Midbrain (tissue), 1 donor: ENCODE data around the gene KBTBD13.
"Not testable (repeated sequence)": the region's sequence is repeated elsewhere in the genome, so short reads cannot be mapped to it uniquely, and the experiment has no call there.

Experiments
- DNase-seq: peaks from one replicate; lab custom pipeline; 2025; lab: John Stamatoyannopoulos, UW

KBTBD13 gene

DNA sequence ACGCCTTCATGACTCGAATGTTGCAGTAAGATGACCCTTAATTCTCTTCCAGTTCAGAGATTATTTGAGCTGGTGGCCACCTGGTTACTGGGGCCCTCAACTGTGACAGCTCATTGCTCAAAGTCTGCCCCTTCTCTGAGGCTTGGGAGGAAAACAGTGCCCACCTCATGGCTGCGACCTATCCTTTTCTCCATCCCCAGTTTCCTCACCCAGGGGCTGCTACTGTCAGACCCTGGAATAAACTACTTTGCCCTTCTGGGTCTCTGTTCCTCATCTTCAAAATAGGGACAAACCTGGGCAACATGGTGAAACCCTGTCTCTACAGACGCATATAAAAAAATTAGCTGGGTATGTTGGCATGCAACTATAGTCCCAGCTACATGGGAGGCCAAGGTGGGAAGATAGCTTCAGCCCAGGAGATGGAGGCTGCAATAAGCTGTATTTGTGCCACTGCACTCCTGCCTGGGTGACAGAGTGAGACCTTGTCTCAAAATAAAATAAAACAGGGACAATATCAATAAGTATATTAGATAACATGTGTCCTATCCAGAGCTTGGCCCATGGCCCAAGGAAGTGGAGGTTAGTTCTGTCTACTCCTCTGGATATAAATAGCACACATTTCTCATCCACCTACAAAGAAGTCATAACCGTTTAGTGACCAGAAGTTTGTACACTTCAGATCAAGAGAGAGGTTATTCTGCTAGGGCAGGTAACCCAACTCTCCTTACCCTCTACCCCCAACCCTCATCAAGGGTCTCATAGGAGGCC, 6.6 kb upstream of the KBTBD13 start:
- no peak for DNase-seq

DNA sequence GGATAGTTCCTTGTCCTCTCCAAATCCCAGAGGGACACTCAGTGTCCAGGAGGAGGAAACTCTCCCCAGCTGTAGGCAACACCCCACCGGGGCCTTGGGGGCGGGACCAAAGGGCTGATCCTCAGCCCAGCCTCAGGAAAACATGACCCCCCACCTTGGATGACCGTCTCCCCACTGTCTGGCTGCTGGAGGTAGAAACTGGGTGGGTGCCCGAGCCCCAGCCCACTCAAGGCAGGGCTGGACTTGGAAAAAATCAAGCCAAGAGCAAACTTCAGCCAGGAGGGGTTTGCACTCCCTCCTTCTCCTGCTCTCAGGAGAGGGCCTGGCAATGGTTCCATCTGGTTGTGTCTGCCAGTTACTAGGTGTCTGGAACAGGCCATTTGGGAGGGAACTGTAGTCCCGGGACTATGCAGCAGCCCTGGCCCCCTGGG, 5.2 kb upstream of the KBTBD13 start:
- DNase-seq, result peak; percentile 63

DNA sequence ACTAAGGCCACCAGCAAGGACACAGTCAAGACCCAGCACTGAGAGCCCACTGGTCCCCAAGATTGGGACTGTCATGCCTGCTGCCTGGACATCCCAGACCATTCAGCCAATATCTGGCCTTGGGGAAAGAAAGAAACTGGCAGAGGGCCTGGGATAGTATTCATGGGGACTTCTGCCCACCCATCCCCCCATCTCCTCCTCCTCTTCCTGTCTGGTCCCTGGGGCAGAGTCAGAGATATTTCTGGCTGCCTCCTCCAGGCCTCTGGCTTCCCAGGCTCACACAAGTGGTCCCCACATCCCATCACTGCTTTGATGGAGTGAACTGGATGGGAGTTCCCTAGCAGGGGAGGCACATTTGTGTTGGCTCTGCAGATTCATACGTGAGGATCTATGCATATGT, 4.5 kb upstream of the KBTBD13 start:
- no peak for DNase-seq

DNA sequence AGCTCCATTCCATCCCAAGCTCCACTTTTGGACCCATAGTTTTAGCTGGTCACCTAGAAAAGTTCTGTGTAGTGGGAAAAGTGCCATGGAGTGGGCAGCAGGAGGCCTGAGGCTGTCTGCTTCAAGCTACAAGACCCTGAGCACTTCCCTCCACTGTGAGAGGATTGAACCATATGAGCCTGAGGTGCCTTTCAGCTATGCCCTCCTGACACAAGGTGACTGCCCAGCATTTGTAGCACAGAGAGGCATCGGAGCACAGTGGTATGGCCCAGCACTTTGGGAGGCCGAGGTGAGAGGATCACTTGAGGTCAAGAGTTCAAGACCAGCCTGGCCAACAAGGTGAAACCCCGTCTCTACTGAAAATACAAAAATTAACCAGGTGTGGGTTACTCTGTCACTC, 3.9 kb upstream of the KBTBD13 start:
- DNase-seq, result no peak

DNA sequence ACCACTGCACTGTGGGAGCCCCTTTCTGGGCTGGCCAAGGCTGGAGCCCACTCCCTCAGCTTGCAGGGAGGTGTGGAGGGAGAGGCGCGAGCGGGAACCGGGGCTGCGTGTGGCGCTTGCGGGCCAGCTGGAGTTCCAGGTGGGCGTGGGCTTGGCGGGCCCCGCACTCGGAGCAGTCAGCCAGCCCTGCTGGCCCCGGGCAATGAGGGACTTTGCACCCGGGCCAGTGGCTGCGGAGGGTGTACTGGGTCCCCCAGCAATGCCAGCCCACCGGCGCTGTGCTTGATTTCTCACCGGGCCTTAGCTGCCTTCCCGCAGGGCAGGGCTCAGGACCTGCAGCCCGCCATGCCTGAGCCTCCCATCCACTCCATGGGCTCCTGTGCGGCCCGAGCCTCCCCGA, 1.6 kb upstream of the KBTBD13 start:
- DNase-seq, result not testable (repeated sequence)

DNA sequence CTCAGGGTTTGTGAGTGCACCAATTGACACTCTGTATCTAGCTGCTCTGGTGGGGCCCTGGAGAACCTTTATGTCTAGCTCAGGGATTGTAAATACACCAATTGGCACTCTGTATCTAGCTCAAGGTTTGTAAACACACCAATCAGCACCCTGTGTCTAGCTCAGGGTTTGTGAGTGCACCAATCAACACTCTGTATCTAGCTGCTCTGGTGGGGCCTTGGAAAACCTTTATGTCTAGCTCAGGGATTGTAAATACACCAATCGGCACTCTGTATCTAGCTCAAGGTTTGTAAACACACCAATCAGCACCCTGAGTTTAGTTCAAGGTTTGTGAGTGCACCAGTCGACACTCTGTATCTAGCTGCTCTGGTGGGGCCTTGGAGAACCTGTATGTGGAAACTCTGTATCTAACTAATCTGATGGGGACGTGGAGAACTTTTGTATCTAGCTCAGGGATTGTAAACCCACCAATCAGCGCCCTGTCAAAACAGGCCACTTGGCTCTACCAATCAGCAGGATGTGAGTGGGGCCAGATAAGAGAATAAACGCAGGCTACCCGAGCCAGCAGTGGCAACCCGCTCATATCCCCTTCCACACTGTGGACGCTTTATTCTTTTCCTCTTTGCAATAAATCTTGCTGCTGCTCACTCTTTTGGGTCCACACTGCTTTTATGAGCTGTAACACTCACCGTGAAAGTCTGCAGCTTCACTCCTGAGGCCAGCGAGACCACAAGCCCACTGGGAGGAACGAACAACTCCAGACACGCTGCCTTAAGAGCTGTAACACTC, 745 bp upstream of the KBTBD13 start:
- not testable (repeated sequence) for DNase-seq

DNA sequence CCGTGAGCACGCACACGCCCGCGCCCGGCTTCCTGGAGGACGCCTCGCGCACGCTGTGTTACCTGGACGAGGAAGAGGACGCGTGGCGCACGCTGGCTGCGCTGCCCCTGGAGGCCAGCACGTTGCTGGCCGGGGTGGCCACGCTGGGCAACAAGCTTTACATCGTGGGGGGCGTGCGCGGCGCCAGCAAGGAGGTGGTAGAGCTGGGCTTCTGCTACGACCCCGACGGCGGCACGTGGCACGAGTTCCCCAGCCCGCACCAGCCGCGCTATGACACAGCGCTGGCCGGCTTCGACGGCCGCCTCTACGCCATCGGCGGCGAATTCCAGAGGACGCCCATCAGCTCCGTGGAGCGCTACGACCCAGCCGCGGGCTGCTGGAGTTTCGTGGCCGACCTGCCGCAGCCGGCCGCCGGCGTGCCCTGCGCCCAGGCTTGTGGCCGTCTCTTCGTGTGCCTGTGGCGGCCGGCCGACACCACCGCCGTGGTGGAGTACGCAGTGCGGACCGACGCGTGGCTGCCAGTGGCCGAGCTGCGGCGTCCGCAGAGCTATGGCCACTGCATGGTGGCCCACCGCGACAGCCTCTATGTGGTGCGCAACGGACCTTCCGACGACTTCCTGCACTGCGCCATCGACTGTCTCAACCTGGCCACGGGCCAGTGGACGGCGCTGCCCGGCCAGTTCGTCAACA, 890 bp downstream of the KBTBD13 start:
- no peak for DNase-seq

DNA sequence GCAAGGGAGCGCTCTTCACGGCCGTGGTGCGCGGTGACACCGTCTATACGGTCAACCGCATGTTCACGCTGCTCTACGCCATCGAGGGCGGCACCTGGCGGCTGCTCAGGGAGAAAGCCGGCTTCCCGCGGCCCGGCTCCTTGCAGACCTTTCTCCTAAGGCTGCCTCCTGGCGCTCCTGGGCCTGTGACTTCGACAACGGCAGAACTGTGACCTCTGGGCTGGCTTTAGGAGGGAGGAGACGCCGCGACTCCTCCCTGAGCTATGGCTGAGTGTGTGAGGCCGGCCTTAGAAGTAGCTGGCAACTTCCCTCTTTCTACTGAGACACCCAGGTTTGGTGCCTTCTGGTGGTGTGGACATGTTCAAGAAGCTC, 1.4 kb downstream of the KBTBD13 start:
- DNase-seq, result no peak

DNA sequence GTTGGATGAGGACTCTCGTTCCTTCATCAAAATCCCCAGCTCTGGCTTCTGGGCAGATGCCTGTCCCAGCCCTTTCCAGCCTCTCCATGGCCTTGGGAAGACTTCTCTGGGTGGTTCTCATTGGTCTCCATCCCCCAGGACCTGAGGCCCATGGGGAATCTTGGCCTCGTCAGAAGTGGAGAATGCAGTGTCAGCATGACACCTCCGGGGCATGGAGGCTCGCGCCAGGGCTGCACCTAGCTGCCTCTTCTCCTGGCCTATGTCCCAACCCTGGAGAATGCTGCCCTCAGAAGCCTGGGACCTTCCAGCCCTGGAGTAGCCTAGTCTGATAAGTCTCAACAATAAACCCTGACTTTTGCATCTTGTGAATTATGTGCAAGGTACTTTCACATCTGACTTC, 3.0 kb downstream of the KBTBD13 start:
- no peak for DNase-seq

DNA sequence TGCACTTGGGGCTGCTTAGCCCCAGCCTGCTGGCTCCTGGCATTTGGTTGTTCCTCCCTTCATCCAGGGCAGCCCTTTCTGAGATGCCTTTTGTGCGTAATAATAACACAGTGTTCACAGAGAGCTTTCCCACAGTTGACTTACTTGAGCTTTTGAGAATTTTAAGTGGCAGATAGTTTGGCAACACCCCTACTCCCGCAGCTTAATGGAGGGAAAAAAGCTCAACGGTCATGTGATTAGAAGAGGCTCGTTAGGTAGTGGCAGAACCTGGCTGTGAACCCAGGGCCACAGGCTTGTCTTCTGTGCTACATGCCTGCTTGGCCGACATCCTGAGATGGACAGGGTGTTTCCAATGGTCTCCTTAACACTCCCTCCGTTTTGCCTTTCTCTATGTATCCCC, 4.7 kb downstream of the KBTBD13 start:
- DNase-seq, result peak; percentile 65

DNA sequence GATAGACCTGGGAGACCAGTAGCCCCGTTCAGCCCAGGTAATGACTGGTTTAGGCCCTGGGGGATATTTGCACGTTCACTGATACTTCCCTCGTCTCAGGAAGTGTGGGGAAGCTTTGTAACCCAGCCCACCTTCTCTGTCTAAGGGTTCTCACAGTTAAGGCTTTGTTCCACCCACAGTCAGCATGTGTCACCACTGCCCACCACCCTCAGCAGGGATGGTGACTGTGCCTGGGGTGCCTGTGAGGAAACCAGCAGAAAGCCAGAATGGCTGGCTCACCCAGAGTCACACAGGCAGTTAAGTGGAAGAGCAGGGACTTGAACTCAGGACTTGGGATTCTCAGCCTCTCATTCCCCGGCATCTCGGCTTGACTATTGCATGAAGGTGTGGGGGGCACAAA, 5.2 kb downstream of the KBTBD13 start:
- no peak for DNase-seq

DNA sequence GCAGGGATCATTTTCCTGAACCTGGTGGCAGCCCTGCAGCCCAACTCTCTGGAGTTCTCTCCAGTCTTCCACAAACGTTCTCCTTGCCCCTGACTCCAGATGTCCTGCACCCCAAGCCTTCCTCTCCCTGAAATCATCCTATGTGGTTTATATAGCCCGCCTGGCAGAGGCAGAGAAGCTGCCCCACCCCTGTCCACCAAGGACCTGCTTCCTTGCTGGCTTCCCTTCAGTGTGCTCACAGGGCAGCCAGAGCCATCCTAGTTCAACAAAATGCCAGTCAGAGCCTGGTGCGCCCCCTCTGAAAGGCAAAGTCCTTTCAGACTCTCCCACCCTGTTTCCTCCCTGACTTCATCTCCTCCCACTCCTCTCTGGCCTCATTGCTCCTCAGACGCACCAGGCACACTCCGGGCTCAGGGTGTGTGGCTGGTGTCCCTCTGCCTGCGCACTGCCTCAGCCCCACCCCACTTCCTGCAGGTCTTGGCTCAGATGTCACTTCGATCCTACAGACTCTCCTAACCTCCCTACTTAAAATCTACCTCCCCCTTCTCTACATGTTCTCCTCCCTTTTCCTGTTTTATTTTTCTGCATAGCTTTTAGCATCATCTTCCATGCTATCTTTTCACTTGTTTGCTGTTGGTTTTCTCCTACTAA, 5.9 kb downstream of the KBTBD13 start:
- DNase-seq, result no peak

DNA sequence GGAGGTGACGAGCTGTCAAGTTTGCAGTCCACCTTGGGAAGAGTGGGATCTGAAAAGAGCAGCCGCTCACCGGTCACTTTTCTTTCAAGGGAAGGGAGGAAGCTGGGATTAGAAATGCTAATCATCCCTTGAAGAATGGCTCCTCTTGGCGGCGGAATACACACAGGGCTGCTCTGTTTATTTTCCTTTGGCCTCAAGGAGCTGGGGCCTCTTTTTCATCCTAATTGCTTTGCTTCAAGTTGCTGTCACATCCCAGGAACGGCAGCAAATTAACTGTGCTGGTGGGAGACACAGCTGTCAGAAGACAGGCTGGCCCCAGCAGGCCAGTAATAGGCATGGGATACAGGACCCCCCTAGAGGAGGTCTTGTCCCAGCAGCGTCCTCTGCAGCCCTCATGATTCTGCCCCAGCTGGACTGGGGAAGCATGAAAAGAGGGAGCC, 6.7 kb downstream of the KBTBD13 start:
- peak; percentile 69 for DNase-seq

DNA sequence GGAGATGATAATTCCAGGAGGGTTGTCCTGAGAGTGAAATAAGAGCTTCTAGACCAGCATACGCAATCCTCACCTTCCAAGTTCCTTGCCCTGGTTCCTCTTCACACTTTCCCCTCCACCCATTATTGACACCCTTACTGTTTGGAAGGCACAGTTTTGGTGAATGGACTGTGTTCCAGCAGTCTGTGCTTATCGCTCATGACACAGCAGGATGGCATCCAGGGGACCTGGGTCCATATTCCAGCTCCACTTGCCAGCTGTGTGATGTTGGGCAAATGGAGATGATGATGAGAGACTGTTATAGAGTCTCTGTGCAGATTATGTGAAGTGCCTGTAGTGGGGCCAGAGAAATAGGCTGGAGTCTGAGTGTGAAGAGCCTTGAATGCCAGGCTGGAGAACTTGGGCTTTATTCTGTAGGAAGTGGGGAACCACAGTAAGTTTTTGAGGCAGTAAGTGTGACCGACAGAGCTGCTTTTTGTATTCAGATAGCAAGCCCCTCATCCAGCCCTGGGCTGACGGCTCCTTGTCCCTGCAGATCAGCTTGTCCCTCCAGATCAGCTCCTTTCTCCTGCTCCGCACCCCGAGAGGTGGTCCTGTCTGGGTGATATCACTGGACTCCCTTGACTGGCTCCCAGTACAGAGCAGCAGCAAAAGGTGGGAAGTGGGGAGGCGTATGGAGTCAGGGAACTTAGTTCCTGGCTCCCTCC, 8.1 kb downstream of the KBTBD13 start:
- DNase-seq, result no peak

DNA sequence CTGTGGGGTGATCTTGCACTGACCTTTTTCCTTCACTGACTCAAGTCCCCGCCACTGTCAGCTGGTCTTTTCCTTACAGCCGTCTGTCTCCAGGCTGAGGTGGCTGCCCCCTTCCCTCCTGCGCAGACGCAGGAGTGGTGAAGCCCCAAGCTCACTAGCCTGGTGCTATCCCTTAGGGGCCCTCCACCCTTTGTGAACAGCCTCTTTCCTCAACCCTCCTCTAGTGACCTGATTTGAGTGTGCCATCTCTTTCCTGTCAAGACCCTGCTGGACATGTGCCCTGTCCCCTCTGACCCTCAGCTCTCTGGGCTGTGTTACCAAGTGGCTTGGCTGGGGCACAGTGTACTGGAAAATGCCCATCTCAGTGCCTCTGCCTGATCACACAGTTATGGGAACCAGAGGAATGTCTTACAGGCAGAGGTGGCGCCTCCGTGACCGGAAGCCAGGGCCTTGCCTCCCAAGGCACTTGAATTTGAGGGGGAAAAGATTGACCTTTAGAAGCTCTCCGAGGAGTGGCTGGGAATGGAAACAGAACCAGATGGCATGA, 8.7 kb downstream of the KBTBD13 start:
- DNase-seq, result no peak

DNA sequence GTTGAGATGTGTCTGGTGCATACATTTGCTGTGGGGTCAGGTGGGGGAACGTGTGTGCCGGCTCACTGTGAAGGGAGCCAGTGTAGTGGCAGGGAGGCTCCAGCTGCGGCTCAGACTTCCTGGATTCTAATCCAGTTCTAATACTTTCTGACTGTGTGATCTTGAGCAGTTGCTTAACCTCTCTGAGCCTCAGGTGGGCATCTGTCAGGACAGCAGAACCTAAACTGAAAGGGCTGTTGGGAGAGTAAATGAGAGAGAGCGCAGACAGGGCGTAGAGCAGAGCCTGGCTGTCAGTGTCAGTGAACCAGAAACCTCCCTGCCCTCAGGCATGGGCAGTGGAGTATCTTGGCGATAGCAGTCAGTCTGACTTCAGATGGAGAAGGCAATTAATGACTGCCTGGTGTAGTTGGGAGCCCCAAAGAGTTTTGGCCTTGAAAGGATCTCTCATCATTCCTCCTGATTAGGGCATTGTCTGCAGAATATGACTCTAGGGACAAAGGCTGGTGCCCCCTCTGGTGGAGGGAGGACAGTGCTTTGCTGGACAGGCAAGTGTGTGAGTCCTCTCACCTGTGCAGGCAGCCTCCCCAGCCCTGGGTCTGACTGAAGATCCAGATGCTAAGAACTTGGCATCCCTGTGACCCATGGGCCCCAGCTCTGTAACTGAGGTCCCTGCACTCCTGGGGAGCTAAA, 9.6 kb downstream of the KBTBD13 start:
- no peak for DNase-seq

DNA sequence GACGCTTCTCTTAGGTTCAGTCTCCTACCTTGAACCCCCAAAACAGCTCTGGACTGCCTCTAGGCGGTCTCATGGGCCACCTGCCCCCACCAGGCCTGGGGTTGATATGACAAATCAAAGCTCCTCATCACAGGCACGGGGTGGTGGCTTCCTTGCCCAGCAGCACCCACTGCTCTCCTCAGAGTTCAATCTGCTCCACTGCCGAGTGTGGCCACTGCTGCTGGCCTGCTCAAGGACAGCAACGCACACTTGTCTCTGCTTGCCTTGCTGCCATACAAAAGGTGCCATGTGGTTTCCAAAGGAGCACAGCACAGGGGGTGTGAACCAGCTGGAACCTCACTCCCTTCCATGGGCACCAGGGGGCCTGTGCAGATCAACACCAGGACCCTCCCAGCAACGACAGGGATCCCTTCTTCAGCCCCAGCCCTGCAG, 10.2 kb downstream of the KBTBD13 start:
- no peak for DNase-seq

DNA sequence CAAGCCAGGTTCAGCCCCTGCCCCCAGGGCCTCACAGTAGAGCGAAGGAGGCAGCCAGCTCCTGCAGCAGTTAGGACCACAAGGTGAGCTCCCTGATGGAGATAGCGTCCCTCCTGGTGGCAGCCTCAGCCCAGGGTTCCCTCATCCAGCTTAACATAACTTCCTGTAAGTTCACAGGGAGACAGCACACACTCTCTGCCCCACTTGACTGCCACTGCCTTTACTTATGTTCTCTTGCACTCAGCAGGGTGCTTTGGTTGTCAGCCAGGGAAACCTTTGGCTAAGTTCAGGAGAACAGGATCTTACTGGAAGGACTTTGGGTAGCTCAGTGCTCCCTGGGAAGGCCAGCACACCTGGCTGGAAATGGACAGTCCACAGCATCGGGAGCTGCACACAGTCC, 10.9 kb downstream of the KBTBD13 start:
- no peak for DNase-seq

DNA sequence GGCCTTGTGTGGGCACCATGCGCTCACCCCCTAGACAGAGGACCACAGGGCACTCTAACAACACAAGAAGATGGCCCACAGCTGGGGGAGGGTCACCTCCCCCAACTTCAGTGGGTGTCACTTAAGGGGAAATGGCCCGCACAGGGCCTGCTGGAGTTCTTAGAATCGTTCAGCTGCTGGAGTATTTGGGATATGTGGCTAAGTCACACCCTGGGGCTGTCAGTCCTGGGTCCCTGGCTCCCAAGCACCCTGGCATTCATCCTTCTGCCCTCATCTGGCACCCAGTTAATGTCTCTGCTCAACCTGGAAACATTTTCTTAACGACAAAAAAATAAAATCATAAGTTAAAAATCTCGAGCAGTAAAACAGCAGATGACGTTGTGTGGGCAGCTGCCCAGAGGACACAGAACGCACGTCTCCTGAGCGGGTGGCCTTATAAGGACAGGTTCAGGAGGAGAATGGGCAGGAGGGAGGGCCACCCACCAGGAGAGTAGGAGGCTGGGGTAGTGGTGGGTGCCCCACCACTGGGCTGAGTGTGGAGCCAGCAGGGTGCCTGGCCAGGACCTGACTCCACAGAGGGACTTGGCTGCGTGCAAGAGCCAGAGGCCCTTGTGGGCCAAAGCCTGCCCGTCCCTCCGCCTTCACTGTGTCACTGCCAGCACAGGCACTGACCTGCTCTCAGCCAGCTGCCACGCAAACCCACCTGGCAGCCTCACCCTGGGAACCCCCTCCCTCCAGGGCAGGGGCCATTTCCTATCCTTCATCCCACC, 11.5 kb downstream of the KBTBD13 start:
- DNase-seq, result no peak

DNA sequence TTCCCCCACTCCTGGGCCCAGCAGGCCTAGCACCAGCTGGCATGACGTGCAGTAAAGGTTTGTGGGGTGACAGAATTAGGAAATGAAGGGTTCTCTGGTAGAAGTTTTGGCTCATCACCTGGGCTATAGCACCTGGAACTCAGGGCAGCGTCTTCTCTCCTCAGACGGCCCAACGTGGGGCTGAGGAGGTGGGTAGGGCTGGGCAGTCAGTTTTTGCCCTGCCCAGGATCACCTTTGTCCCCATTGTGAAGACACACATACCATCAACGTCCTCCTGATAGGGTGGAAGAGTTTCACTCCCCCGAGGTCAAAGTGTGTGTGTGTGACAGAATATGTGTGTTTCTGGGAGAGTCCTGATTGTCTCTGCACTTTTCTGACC, 12.1 kb downstream of the KBTBD13 start:
- no peak for DNase-seq
